ENCODE data around the gene EXPH5.
"Not testable (repeated sequence)": the region's sequence is repeated elsewhere in the genome, so short reads cannot be mapped to it uniquely, and the experiment has no call there.

DNA sequence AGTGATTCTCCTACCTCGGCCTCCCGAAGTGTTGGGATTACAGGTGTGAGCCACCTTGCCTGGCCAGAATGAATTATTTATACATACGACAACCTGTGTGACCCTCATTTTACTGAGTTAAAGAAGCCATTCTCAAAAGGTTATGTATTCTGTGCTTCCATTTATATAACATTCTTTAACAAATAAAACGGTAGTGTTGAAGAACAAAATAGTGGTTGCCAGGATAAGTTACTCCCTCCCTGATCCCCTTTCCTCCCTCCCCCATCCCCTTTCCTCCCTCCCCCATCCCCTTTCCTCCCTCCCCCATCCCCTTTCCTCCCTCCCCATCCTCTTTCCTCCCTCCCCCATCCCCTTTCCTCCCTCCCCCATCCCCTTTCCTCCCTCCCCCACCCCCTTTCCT is 7.4 kb downstream of the EXPH5 start:
- TF ChIP-seq, protein P1, sequence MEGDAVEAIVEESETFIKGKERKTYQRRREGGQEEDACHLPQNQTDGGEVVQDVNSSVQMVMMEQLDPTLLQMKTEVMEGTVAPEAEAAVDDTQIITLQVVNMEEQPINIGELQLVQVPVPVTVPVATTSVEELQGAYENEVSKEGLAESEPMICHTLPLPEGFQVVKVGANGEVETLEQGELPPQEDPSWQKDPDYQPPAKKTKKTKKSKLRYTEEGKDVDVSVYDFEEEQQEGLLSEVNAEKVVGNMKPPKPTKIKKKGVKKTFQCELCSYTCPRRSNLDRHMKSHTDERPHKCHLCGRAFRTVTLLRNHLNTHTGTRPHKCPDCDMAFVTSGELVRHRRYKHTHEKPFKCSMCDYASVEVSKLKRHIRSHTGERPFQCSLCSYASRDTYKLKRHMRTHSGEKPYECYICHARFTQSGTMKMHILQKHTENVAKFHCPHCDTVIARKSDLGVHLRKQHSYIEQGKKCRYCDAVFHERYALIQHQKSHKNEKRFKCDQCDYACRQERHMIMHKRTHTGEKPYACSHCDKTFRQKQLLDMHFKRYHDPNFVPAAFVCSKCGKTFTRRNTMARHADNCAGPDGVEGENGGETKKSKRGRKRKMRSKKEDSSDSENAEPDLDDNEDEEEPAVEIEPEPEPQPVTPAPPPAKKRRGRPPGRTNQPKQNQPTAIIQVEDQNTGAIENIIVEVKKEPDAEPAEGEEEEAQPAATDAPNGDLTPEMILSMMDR (IDR thresholded peaks at IDR 0.05; ENCODE audit: low read depth, low read length, poor library complexity, severe bottlenecking) = not testable (repeated sequence)
- not testable (repeated sequence) for TF ChIP-seq EZH2phosphoT487 (IDR thresholded peaks at IDR 0.05; ENCODE audit: borderline replicate concordance, low read length)
